HG02981 (cell line): Measurements from ENCODE around the gene SRCIN1.

Experiments used
- ATAC-seq: cut with Tn5 transposase; IDR thresholded peaks from one replicate; pipeline ENCODE4 v1.9.1; 2021; ENCODE audit warnings: mild to moderate bottlenecking, moderate library complexity; ENCODE audit not compliant: unreplicated experiment

The SRCIN1 gene

GRCh38 chr17:38600416-38600815, 5.3 kb downstream of the SRCIN1 start:
- ATAC-seq, result no peak

DNA sequence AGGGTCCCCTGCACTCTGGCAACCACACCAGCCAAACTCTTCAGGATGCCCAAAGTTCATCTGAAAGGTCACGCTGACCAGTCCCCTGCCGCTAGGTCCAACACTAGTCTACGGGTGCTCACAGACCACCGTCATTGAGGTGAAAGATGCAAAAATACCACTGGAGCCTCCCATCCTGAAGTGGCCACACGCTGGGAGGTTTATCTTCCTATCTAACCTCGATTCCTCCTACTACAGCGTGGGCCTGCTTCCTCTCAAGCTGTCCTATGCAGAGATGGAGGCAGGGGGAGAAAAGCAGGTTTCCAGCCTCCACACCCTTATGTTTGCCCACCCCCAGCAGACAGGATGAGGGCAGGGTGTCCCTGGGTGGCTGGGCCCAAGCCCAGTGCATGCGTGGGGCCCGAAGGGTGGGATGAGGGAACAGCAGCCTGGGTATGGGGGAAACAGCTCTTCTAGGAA, 6.3 kb downstream of the SRCIN1 start:
- ATAC-seq, result no peak

DNA sequence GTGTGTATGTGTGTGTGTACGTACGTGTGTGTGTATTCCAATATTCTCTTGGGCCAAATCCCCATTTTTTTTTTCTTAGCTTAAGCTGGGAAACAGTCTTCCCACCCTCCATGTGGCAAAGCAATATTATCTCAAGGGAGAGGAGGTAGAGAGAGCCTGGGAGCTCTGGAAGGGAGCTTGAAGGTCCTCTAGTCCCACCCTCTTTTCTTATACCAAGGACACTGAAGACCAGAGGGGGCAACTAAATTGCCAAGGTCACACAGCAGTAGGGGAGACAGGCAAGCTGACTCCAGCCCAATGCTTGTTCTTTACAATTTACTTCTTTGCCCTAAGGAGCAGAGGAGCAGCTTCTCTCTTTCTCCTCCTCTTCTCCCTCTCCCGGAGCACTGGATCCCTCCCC, 6.8 kb downstream of the SRCIN1 start:
- no peak for ATAC-seq

DNA sequence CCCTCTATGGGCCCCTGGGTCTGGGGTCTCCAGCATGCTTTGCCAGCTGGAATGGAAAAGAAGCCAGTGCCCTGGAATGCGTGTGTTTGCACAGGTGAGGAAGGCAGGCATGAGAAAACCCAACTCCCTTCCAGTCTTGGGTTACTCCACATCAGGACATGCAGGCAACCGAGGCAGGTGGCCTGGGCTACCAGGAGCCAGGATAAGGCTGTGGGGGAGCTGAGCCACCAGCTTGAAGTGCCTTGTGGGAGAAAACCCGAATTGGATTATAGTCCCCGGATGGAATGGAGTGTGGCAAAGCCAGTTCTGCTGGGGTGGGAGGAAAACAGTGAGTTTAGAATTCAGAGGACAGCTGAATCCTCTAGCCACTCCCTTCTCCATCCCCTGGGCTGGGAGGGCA, 7.2 kb downstream of the SRCIN1 start:
- no peak for ATAC-seq

GRCh38 chr17:38597375-38597774, 8.4 kb downstream of the SRCIN1 start:
- ATAC-seq, result no peak

GRCh38 chr17:38596651-38597050, 9.1 kb downstream of the SRCIN1 start:
- ATAC-seq, result no peak

DNA sequence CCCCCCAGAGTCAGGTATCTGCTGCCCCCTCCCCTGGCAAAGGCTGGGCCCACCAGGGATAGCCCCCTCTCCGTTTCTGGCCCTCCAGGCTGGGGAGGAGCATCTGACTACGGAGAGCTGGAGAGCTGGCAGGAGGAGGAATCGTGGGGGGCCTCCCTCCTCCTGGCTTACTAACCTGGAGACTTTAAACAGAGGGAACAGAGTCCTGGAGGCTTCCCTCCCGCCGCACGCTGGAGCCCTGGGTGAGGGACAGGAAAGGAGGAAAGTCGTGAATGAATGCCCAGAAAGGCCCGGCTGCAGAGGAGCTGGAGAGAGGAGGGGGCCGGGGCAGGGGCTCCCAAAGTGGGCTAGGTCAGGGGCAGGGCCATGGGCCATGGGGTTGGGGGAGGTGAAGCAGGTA, 9.9 kb downstream of the SRCIN1 start:
- ATAC-seq, result no peak

DNA sequence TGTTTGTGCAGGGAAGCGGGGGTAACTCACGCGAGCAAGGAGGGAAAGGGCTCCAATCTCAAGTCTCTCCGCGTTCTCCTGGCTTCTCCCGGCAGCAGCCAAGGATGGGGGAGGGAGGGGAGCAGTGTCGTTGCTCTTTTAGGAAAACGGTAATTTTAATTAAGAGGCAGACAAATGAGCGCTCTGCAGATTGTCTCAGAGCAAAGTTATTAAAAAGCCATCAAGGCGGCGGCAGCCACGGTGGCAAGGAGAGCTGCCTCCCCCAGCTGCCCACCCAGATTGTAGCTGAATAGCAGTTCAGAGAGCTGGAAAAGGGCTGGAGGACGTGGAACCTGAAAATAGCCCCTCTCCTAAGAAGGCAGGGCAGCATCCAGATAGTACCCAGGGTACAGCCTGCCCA, 11.6 kb downstream of the SRCIN1 start:
- ATAC-seq, result no peak

DNA sequence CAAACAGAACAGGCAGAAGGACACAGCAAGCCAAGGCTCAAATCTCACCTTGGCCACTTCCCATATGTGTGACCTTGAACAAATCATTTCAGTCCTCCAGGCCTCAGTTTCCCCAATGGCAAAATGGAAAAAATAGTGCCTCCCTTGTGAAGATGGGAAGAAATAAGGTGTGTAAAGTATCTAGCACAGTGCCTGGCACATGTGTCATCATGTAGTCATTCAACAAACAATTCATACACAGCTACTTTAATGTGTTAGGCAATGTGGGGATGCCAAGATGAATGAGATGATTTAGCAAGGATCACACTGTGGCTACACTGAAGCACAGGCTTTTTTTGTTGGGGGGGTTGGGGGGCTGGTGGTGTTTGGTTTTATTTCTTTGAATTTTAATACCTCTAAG, 13.3 kb downstream of the SRCIN1 start:
- ATAC-seq, result no peak

DNA sequence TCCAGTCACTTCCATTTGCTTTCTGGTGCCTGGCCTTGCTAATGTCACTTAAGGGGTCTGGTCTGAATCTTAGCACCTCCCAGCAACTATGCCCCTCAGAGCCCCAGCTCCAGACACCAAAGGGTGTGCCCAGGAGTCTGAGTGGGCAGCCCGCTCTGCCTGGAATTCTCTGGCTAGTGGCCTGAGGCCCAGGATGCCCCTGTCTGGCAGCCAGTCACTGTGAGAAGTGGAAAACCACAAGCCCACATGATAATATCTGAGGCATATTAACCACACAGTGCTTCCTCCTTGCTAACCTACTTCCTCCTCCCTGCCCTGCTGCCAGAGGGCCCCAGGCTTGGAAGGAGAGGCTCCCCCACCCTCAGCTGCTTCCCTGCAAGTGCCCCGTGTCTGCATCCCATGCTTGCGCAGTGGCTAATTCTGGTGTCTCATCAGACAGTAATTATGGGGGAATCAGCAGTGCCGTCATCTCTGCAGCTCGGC, 14.0 kb downstream of the SRCIN1 start:
- ATAC-seq, result no peak

GRCh38 chr17:38590988-38591758, 14.6 kb downstream of the SRCIN1 start:
- ATAC-seq, result no peak

- no peak for ATAC-seq
These were observed 16.2 kb downstream of the SRCIN1 start for GRCh38 chr17:38589462-38590114.

- ATAC-seq, result no peak
These were observed 17.0 kb downstream of the SRCIN1 start for GRCh38 chr17:38588788-38589174.

GRCh38 chr17:38587947-38588787, 17.6 kb downstream of the SRCIN1 start:
- ATAC-seq, result no peak

DNA sequence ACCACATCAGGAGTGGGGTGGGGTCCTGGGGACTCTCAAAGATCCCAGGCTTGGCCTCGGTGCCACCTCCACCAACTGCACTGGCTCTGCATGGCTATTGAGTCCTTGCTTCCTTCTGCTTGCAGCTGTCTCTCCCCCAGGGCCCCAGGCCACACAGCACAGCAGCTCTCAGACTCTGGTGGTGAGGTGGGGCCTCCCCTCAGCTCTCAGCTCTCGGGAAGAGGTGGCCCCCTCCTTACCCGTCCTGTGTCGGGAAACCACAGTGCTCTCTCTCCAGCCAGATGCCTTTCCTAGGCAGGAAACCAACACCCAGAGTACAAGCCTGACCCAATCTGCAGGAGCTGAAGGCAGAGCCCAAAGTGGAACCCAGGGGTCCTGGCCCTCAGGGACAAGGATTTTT, 18.5 kb downstream of the SRCIN1 start:
- no peak for ATAC-seq

GRCh38 chr17:38586788-38587187, 19.0 kb downstream of the SRCIN1 start:
- no peak for ATAC-seq

GRCh38 chr17:38585918-38586529, 19.7 kb downstream of the SRCIN1 start:
- ATAC-seq, result no peak

DNA sequence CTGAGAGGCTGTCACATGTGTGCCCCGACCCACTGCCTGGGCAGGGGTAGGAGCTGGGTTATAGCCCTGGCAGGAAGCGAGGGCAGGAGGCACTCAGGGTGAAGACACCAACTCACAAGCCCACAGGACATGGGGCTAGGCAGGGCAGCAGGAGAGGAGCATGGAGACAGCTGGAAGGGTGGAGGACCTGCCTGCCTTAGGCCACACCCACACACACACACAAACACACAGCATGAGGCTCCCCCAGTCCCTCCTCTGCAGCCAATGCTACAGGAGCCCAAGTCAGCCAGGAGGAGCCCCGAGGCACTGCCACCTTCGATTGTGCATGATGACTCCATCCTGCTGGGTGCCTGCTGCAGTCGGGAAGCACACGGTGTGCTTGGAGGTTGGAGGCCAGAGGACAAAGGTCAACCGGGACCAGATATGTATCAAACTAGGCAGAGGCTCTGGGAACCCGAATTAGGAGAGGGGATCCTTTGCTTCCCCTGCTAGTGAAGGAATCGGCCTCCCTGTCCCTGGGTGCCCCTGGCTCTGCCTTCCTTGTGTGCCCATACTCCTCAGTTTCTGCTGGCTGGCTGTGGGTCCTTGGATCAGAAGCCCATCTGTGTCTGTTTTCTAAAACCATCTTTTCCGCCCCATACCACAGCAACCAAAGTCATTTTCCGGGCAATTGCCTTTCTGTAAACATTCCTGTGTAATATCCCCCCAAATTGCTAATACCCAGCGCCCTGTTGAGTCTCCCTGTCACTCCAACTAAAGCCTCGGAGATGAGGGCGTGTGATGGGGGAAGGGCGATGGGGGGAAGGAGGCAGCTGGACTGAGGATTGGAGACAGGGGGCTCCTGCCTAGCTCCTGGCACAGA, 20.5 kb downstream of the SRCIN1 start:
- ATAC-seq, result no peak

DNA sequence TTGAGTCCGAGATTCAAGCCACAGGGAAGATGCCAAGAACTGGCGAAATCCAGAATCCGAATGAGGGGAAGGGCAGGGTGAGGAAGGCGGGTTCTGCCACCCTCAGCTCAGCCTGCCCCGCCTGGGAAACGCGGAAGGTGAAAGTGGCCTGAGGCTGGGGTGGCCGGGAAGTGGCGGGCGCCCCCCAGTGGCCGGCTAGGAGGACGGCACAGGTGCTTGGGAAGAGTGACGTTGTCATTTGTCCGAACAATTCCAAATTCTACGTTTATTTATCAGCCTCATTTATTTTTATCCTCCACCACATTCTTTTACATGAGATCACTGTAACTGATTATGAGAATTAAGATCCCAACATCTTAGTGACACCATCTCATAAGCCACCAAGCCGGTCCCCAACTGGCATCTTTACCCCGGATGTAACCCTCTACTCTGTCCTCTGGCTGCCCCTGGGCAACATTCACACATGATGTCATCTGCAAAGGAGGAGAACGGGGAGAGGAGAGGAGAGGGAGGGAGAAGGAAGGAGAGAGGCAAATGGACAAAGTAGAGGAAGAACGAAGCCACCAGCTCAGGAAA, 21.3 kb downstream of the SRCIN1 start:
- no peak for ATAC-seq

- no peak for ATAC-seq
These were observed 21.9 kb downstream of the SRCIN1 start for GRCh38 chr17:38583828-38584349.
